Lower leg skin (tissue), 3 donors: ENCODE data around the gene ZNF222.

ENCODE experiments used
- CTCF ChIP-seq, 3 donors: fragments of 450-650 bp; IDR thresholded peaks; one replicate each; pipeline ENCODE4 v1.5.1; 2016; ENCODE audit warnings: antibody characterized with exemption in 3 of 3, mild to moderate bottlenecking in 3 of 3, moderate library complexity in 2 of 3
- POLR2A ChIP-seq, 2 donors: fragments of 450-650 bp; IDR thresholded peaks; one replicate each; pipeline ENCODE4 v1.6.1; 2016 to 2017; ENCODE audit warnings: antibody characterized with exemption in 2 of 2, mild to moderate bottlenecking in 1 of 2, moderate library complexity in 1 of 2

GRCh38 chr19:44051650-44052402, 26.6 kb downstream of the ZNF222 start, which contains the start of gene ZNF223:
- no peak for TF ChIP-seq CTCF (IDR thresholded peaks at IDR 0.05)
- no peak for TF ChIP-seq POLR2A (IDR thresholded peaks at IDR 0.05)
